Naive thymus-derived CD4-positive, alpha-beta T cell (primary cell): Measurements from ENCODE around the gene WWOX. TPM values are rescaled to one million over a fixed set of nuclear protein-coding genes. Genes with fewer than 3 reads are reported as not detected.

Experiments used
- polyA plus RNA-seq, 2 donors: library from polyadenylated mRNA; unstranded; fragments of 300-500 nt; fragmentation: Illumina TruSeq; gene quantifications; one replicate each; pipeline ENCODE4 v1.2.3, GENCODE V29; 2021
- total RNA-seq, 6 experiments: library from RNA in 5 of 6; stranded (reverse) in 5 of 6; gene quantifications; 1 replicate in 5 of 6; 2 replicates in 1 of 6; pipeline ENCODE4 v1.2.3 and lab custom pipeline; 2021 to 2026

WWOX gene
- total and polyA plus RNA-seq, 7 experiments from 2014 or later: 13.8 to 31.1 (median 20.8) TPM

Other genes with a start within 250 kb of the WWOX start
- gene CLEC3A, start 77.1 kb upstream of the WWOX start, total RNA-seq: not detected
- gene CLEC3A, start 77.1 kb upstream of the WWOX start, polyA plus RNA-seq: not detected